ENCODE results near the gene KRTAP6-1. TPM values are rescaled to one million over a fixed set of nuclear protein-coding genes. Genes with fewer than 3 reads are reported as not detected.

KRTAP6-1 gene
- total and polyA plus RNA-seq, 2 donors (not counting 1 experiment from before 2014, with no cell fraction given) = not detected

- Mint-ChIP-seq H3K4me3 (no peak overlapping the region), H3K27me3 (no peaks in the 10 kb centered on the region), H3K4me1 (no peaks in the 10 kb centered on the region), H3K27ac (no peak overlapping the region), H3K9me3 (ENCODE audit: insufficient read depth) (peaks cover 5% of the 10 kb centered on the region)
- DNase-seq (no peak), ATAC-seq (ENCODE audit: low read depth) (no peak)
- no peak overlapping the region for H3K4me3 ChIP-seq (ENCODE audit: control extremely low read depth in 1 of 5, extremely low read depth in 1 of 5, insufficient read depth in 1 of 5, low read depth in 2 of 5, low read length in 4 of 5)
- no peak overlapping the region for H3K27ac ChIP-seq (ENCODE audit: low read length in 2 of 2)
- no peaks in the 10 kb centered on the region for H3K36me3 ChIP-seq (replicated peaks in 1 of 2; ENCODE audit: control extremely low read depth in 1 of 2, control insufficient read depth in 1 of 2, extremely low read depth in 1 of 2, insufficient read depth in 2 of 2, low read length in 1 of 2)
- ChIA-PET POLR2A (no interaction called here), CTCF (no interaction called here)
- no peak overlapping the region for H3K9ac ChIP-seq (ENCODE audit: low read length)
- TF ChIP-seq CTCF (IDR thresholded peaks at IDR 0.05) (no peak), EZH2 (IDR thresholded peaks at IDR 0.05; ENCODE audit: borderline replicate concordance, insufficient read depth, low read depth, low read length, poor library complexity, severe bottlenecking) (no peak)
- no peaks in the 10 kb centered on the region for H3K4me1 ChIP-seq (ENCODE audit: control insufficient read depth in 2 of 2, insufficient read depth in 2 of 2, low read length in 2 of 2)
- H3K4me2 ChIP-seq (replicated peaks; ENCODE audit: low read depth, low read length, poor library complexity, severe bottlenecking) = no peak overlapping the region
- H2AFZ ChIP-seq (ENCODE audit: insufficient read depth, low read depth, low read length, poor library complexity, severe bottlenecking) = no peak overlapping the region
- WGBS (ENCODE audit: insufficient coverage) = 100% methylated on average over 2 of the region's 3 CpGs
- no peaks in the 10 kb centered on the region for H4K20me1 ChIP-seq (ENCODE audit: control insufficient read depth, insufficient read depth, low read length, poor library complexity, severe bottlenecking)
- no peaks in the 10 kb centered on the region for H3K9me3 ChIP-seq (ENCODE audit: control extremely low read depth in 1 of 3, control insufficient read depth in 2 of 3, insufficient read depth in 1 of 3, low read length in 2 of 3)
- intact Hi-C loops (cut with micrococcal nuclease) = no loop called here
- H3K27me3 ChIP-seq (replicated peaks in 1 of 4; ENCODE audit: control extremely low read depth in 1 of 4, control insufficient read depth in 3 of 4, insufficient read depth in 4 of 4, low read length in 3 of 4) = no peaks in the 10 kb centered on the region
- H3K79me2 ChIP-seq (ENCODE audit: control insufficient read depth, insufficient read depth, low read length) = no peaks in the 10 kb centered on the region
These were observed 25.0 kb upstream of the KRTAP6-1 start for GRCh38 chr21:30638686-30639085.

- Mint-ChIP-seq H3K9me3 (ENCODE audit: insufficient read depth) (peaks cover 9% of the 10 kb centered on the region), H3K27ac (no peak within 1 kb of the TSS), H3K27me3 (no peaks in the 10 kb centered on the region), H3K4me1 (no peaks in the 10 kb centered on the region), H3K4me3 (no peak within 1 kb of the TSS)
- DNase-seq (no peak), ATAC-seq (ENCODE audit: low read depth) (no peak)
- Histone ChIP-seq H3K27ac (ENCODE audit: low read length in 2 of 2) (no peak within 1 kb of the TSS), H3K9ac (ENCODE audit: low read length) (no peak within 1 kb of the TSS), H3K36me3 (replicated peaks in 1 of 2; ENCODE audit: control extremely low read depth in 1 of 2, control insufficient read depth in 1 of 2, extremely low read depth in 1 of 2, insufficient read depth in 2 of 2, low read length in 1 of 2) (no peaks in the 10 kb centered on the region), H3K79me2 (ENCODE audit: control insufficient read depth, insufficient read depth, low read length) (no peaks in the 10 kb centered on the region), H4K20me1 (ENCODE audit: control insufficient read depth, insufficient read depth, low read length, poor library complexity, severe bottlenecking) (no peaks in the 10 kb centered on the region), H3K27me3 (replicated peaks in 1 of 4; ENCODE audit: control extremely low read depth in 1 of 4, control insufficient read depth in 3 of 4, insufficient read depth in 4 of 4, low read length in 3 of 4) (no peaks in the 10 kb centered on the region), H3K4me3 (ENCODE audit: control extremely low read depth in 1 of 5, extremely low read depth in 1 of 5, insufficient read depth in 1 of 5, low read depth in 2 of 5, low read length in 4 of 5) (no peak within 1 kb of the TSS), H3K4me1 (ENCODE audit: control insufficient read depth in 2 of 2, insufficient read depth in 2 of 2, low read length in 2 of 2) (no peaks in the 10 kb centered on the region), H2AFZ (ENCODE audit: insufficient read depth, low read depth, low read length, poor library complexity, severe bottlenecking) (no peak within 1 kb of the TSS), H3K4me2 (replicated peaks; ENCODE audit: low read depth, low read length, poor library complexity, severe bottlenecking) (no peak within 1 kb of the TSS), H3K9me3 (ENCODE audit: control extremely low read depth in 1 of 3, control insufficient read depth in 2 of 3, insufficient read depth in 1 of 3, low read length in 2 of 3) (peaks cover 0 to 2% (median 0%) of the 10 kb centered on the region in 3 donors)
- WGBS (ENCODE audit: insufficient coverage) = no CpG with 5 or more reads among the region's 1 CpG
- ChIA-PET POLR2A (no interaction called here), CTCF (no interaction called here)
- no peak for TF ChIP-seq CTCF (IDR thresholded peaks at IDR 0.05)
- no peak for TF ChIP-seq EZH2 (IDR thresholded peaks at IDR 0.05; ENCODE audit: borderline replicate concordance, insufficient read depth, low read depth, low read length, poor library complexity, severe bottlenecking)
- intact Hi-C loops (cut with micrococcal nuclease) = no loop called here
These were observed 21.2 kb upstream of the KRTAP6-1 start, which contains the start of gene KRTAP20-2 for GRCh38 chr21:30634906-30635305. KRTAP20-2 (plus strand) TSS chr21:30635206; CDS start chr21:30635264, 58 bp downstream.

All from B cell (primary cell).